IMR-90 (cell line): ENCODE results near the gene RARRES1. TPM values are rescaled to one million over a fixed set of nuclear protein-coding genes. Genes with fewer than 3 reads are reported as not detected.

Experiments
- ATAC-seq: fragments of 200-7000 bp; cut with Tn5 transposase; 2 replicates; pipeline ENCODE4 v1.9.1; 2020; ENCODE audit warnings: low read depth, mild to moderate bottlenecking, moderate library complexity
- BruUV-seq: library from RNA; stranded (reverse); fragments of 400-500 nt; replicated peaks from 2 replicates; lab custom pipeline; 2021; lab: Mats Ljungman, UMichigan
- CTCF ChIA-PET: fragments of 300-600 bp; formaldehyde crosslinking; extraction: SDS; loops from one replicate; lab custom pipeline; 2021; ENCODE audit warnings: antibody characterized with exemption; lab: Yijun Ruan, JAX
- POLR2A ChIA-PET: fragments of 300-600 bp; sonication (Branson Sonifier 250); formaldehyde crosslinking; loops from one replicate; lab custom pipeline; 2022; ENCODE audit warnings: antibody characterized with exemption; ENCODE audit not compliant: unreplicated experiment; lab: Charles Lee
- DNase-seq: peaks from one replicate; pipeline ENCODE4 v3.0.0; 2013
- H2AFZ ChIP-seq: replicated peaks from 2 replicates; pipeline ENCODE3; 2013; ENCODE audit warnings: low read length, mild to moderate bottlenecking; ENCODE audit not compliant: poor library complexity
- H2AK5ac ChIP-seq: 2 replicates; pipeline ENCODE4 v1.6.1; 2013; ENCODE audit warnings: low read depth, low read length, inconsistent platforms
- H2AK9ac ChIP-seq: replicated peaks from 2 replicates; pipeline ENCODE3; 2013; ENCODE audit warnings: mild to moderate bottlenecking, low read depth, low read length, moderate library complexity; ENCODE audit not compliant: poor library complexity
- H2BK120ac ChIP-seq: 2 replicates; pipeline ENCODE4 v1.6.1; 2013; ENCODE audit warnings: low read depth, low read length, inconsistent platforms
- H2BK15ac ChIP-seq: 3 replicates; pipeline ENCODE4 v1.6.1; 2013; ENCODE audit warnings: low read depth, low read length, inconsistent platforms
- H2BK20ac ChIP-seq: 2 replicates; pipeline ENCODE4 v1.6.1; 2013; ENCODE audit warnings: low read depth, mild to moderate bottlenecking, inconsistent platforms, low read length, moderate library complexity
- H2BK5ac ChIP-seq: 2 replicates; pipeline ENCODE4 v1.6.1; 2013; ENCODE audit warnings: mild to moderate bottlenecking, low read depth, low read length, inconsistent platforms; ENCODE audit not compliant: poor library complexity, severe bottlenecking
- H3K14ac ChIP-seq: replicated peaks from 2 replicates; pipeline ENCODE4 v1.6.1; 2013; ENCODE audit warnings: low read depth, low read length, inconsistent platforms
- H3K18ac ChIP-seq: 2 replicates; pipeline ENCODE4 v1.6.1; 2013; ENCODE audit warnings: low read depth, low read length, control low read depth
- H3K23ac ChIP-seq: 2 replicates; pipeline ENCODE4 v1.6.1; 2013; ENCODE audit warnings: low read depth, low read length, inconsistent platforms
- H3K27ac ChIP-seq: 2 replicates; pipeline ENCODE4 v1.5.1; 2013; ENCODE audit warnings: mild to moderate bottlenecking, control low read depth, low read length; ENCODE audit not compliant: insufficient read depth
- H3K27me3 ChIP-seq: 2 replicates; pipeline ENCODE4 v1.6.1; 2013; ENCODE audit warnings: low read length; ENCODE audit not compliant: control insufficient read depth, insufficient read depth
- H3K36me3 ChIP-seq: 2 replicates; pipeline ENCODE4 v1.6.1; 2013; ENCODE audit warnings: low read length, mixed read lengths; ENCODE audit not compliant: control insufficient read depth, insufficient read depth
- H3K4ac ChIP-seq: 2 replicates; pipeline ENCODE4 v1.6.1; 2013; ENCODE audit warnings: low read depth, low read length, inconsistent platforms
- H3K4me1 ChIP-seq: 2 replicates; pipeline ENCODE4 v1.6.1; 2013; ENCODE audit warnings: low read length, mixed read lengths; ENCODE audit not compliant: control insufficient read depth, insufficient read depth
- H3K4me2 ChIP-seq: 2 replicates; pipeline ENCODE4 v1.6.1; 2013; ENCODE audit warnings: low read depth, mild to moderate bottlenecking, control low read depth, low read length, moderate library complexity
- H3K4me3 ChIP-seq: 2 replicates; pipeline ENCODE4 v1.5.1; 2013; ENCODE audit warnings: low read depth, mild to moderate bottlenecking, control low read depth, low read length, moderate library complexity; ENCODE audit not compliant: insufficient read depth
- H3K56ac ChIP-seq: 2 replicates; pipeline ENCODE4 v1.6.1; 2013; ENCODE audit warnings: low read length, inconsistent platforms; ENCODE audit not compliant: insufficient read depth; ENCODE audit errors: extremely low read depth
- H3K79me1 ChIP-seq, 2 experiments: 2 replicates each; pipeline ENCODE4 v1.6.1; 2013; ENCODE audit warnings: low read length in 2 of 2, inconsistent platforms in 1 of 2, low read depth in 1 of 2
- H3K9ac ChIP-seq: 2 replicates; pipeline ENCODE4 v1.6.1; 2013; ENCODE audit warnings: low read depth, low read length, control low read depth
- H3K9me1 ChIP-seq: 2 replicates; pipeline ENCODE4 v1.6.1; 2013; ENCODE audit warnings: low read length, inconsistent platforms; ENCODE audit not compliant: insufficient read depth
- H3K9me3 ChIP-seq: 2 replicates; pipeline ENCODE4 v1.6.1; 2013; ENCODE audit warnings: low read length; ENCODE audit not compliant: control insufficient read depth, insufficient read depth
- H4K20me1 ChIP-seq: 2 replicates; pipeline ENCODE4 v1.6.1; 2013; ENCODE audit warnings: low read length, inconsistent platforms; ENCODE audit not compliant: insufficient read depth
- H4K5ac ChIP-seq: 2 replicates; pipeline ENCODE4 v1.6.1; 2013; ENCODE audit warnings: mild to moderate bottlenecking, low read depth, low read length, control low read depth
- H4K8ac ChIP-seq, 2 experiments: 2 replicates each; pipeline ENCODE4 v1.6.1; 2013; ENCODE audit warnings: low read depth in 2 of 2, low read length in 2 of 2, control low read depth in 1 of 2, inconsistent platforms in 1 of 2
- H4K91ac ChIP-seq: 2 replicates; pipeline ENCODE4 v1.6.1; 2013; ENCODE audit warnings: low read depth, low read length, inconsistent platforms; ENCODE audit not compliant: insufficient read depth
- BHLHE40 ChIP-seq: fragments of 150-350 bp; IDR thresholded peaks from 2 replicates; pipeline ENCODE4 v1.6.1; 2016; ENCODE audit warnings: mild to moderate bottlenecking, low read depth, low read length
- CEBPB ChIP-seq: IDR thresholded peaks from 2 replicates; pipeline ENCODE4 v1.6.1; 2012; ENCODE audit warnings: low read depth, low read length, improper control_type of control experiment
- FOS ChIP-seq: fragments of 150-350 bp; IDR thresholded peaks from 2 replicates; pipeline ENCODE4 v1.6.1; 2016; ENCODE audit warnings: low read depth, low read length
- NFE2L2 ChIP-seq: fragments of 150-350 bp; IDR thresholded peaks from 2 replicates; pipeline ENCODE4 v1.6.1; 2016; ENCODE audit warnings: low read depth, mild to moderate bottlenecking, low read length
- RAD21 ChIP-seq: IDR thresholded peaks from 2 replicates; pipeline ENCODE4 v1.6.1; 2012; ENCODE audit warnings: low read length, improper control_type of control experiment
- RCOR1 ChIP-seq: IDR thresholded peaks from 2 replicates; pipeline ENCODE4 v1.6.1; 2012; ENCODE audit warnings: mild to moderate bottlenecking, low read length, improper control_type of control experiment; ENCODE audit not compliant: insufficient replicate concordance
- SMC3 ChIP-seq: fragments of 150-350 bp; IDR thresholded peaks from 2 replicates; pipeline ENCODE4 v1.6.1; 2016; ENCODE audit warnings: low read depth, mild to moderate bottlenecking, antibody characterized with exemption, low read length, moderate library complexity
- USF2 ChIP-seq: fragments of 150-350 bp; IDR thresholded peaks from 2 replicates; pipeline ENCODE4 v1.6.1; 2017; ENCODE audit warnings: mild to moderate bottlenecking, antibody characterized with exemption, low read length, low read depth
- WGBS, 2 experiments: methylation state at CpG; one replicate each; pipeline versions ENCODE4 v1.1.5 to v1.1.7; 2013; ENCODE audit warnings: missing lambda C conversion rate in 2 of 2; ENCODE audit not compliant: insufficient read length in 1 of 2; ENCODE audit errors: extremely low coverage in 2 of 2; 5-methylcytosine and 5-hydroxymethylcytosine counted together
- dilution Hi-C: fragments of 300-500 bp; cut with HindIII; formaldehyde crosslinking; loops from one replicate; pipeline ENCODE4 v1.14.3; 2018; ENCODE audit warnings: low sequenced_read_pairs; ENCODE audit not compliant: unreplicated experiment
- in situ Hi-C: fragments of 300-500 bp; cut with MboI; formaldehyde crosslinking; loops from 3 replicates; pipeline ENCODE4 v1.14.3; 2019; ENCODE audit warnings: low sequenced_read_pairs, inconsistent platforms, mixed read lengths
- intact Hi-C: fragments of 100-400 bp; cut with micrococcal nuclease; formaldehyde crosslinking; loops from 2 replicates; pipeline ENCODE4 v1.10.0; 2022
- polyA plus RNA-seq, 3 experiments: library from polyadenylated mRNA; depleted of rRNA; stranded (reverse); fragments of >200 nt; gene quantifications; 2 replicates each; pipeline ENCODE4 v1.2.3, GENCODE V29; 2012; ENCODE audit warnings: low replicate concordance in 1 of 3
- total RNA-seq: library from RNA; depleted of rRNA; stranded (reverse); fragments of >200 nt; gene quantifications from 2 replicates; pipeline ENCODE4 v1.2.3, GENCODE V29; 2012

RARRES1 gene
- total and polyA plus RNA-seq, 2 of the 4 experiments (the other 2 are of a cell fraction) = 0.90 to 3.0 TPM

GRCh38 chr3:158743664-158744566 is 11.7 kb upstream of the RARRES1 start:
- Histone ChIP-seq H3K14ac (no peak overlapping the region), H3K9me3 (no peaks in the 10 kb centered on the region), H3K36me3 (peaks cover 13% of the 10 kb centered on the region; the same call in 1 of the 2 replicates), H3K9me1 (peaks cover 24% of the 10 kb centered on the region), H2BK15ac (no peak overlapping the region), H4K91ac (no peak overlapping the region), H2AK9ac (no peak overlapping the region), H3K27me3 (no peaks in the 10 kb centered on the region), H2BK5ac (no peak overlapping the region), H4K20me1 (no peaks in the 10 kb centered on the region), H2AFZ (no peak overlapping the region), H3K79me1 (peaks cover 0 to 3% of the 10 kb centered on the region in 2 experiments; a peak in 2 of 4 replicates), H3K4me3 (no peak overlapping the region), H3K23ac (no peak overlapping the region), H3K4me2 (no peak overlapping the region), H3K27ac (no peak overlapping the region), H3K4ac (no peak overlapping the region), H3K9ac (no peak overlapping the region), H3K56ac (no peak overlapping the region), H3K18ac (no peak overlapping the region; the same call in 1 of the 2 replicates), H2BK20ac (no peak overlapping the region), H2AK5ac (no peak overlapping the region), H2BK120ac (no peak overlapping the region), H4K8ac (no peak overlapping the region), H4K5ac (no peak overlapping the region), H3K4me1 (peaks cover 22% of the 10 kb centered on the region)
- DNase-seq = no peak
- no peak for ATAC-seq
- TF ChIP-seq BHLHE40 = no peak
- TF ChIP-seq FOS = no peak
- no peak for TF ChIP-seq SMC3
- no peak for TF ChIP-seq RCOR1
- no peak for TF ChIP-seq NFE2L2
- TF ChIP-seq USF2 = no peak
- TF ChIP-seq CEBPB = no peak
- TF ChIP-seq RAD21 = no peak
- WGBS, 2 experiments = 100% methylated on average over 2 of the region's 5 CpGs; no CpG with 5 or more reads in 1 of the 2 experiments
- intact Hi-C loops = no loop called here
- ChIA-PET POLR2A (no interaction called here), CTCF (interaction anchor here (0.8 kb wide), 1 partner anchor 83 kb away, joined by 3 read pairs; no protein-coding TSS in a partner anchor)
- dilution Hi-C loops = no loop called here
- in situ Hi-C loops = no loop called here
- no TSS peak for BruUV-seq
